ENCODE data around the gene ABCC11. TPM values are rescaled to one million over a fixed set of nuclear protein-coding genes. Genes with fewer than 3 reads are reported as not detected.
A peak's percentile ranks its signal among the peaks of the same experiment; 100 is the strongest.

ABCC11 gene
- total and polyA plus RNA-seq, 2 of the 13 experiments (the other 11 are each of a cell fraction or from before 2014, with no cell fraction given), result 1.0 to 1.4 TPM

- H3K9me3 ChIP-seq (ENCODE audit: low read length), result no peaks in the 10 kb centered on the region
- H3K4me2 ChIP-seq (ENCODE audit: low read depth, low read length), result peak overlapping the region; percentile 77
- peak overlapping the region; percentile 19 for H3K27ac ChIP-seq (ENCODE audit: extremely low read length, insufficient read depth, low read length)
- in situ Hi-C loops (cut with HindIII; ENCODE audit: extremely low pct_ligation_motif_present, low pct_unique_long_range_greater_than_20kb) (no loop called here), intact Hi-C loops (cut with micrococcal nuclease; ENCODE audit: unreplicated experiment) (no loop called here)
- H3K36me3 ChIP-seq (replicated peaks in 1 of 2; ENCODE audit: control insufficient read depth in 1 of 2, insufficient read depth in 2 of 2, low read length in 2 of 2), result no peaks in the 10 kb centered on the region
- no peaks in the 10 kb centered on the region for H4K20me1 ChIP-seq (ENCODE audit: insufficient read depth, low read length)
- H3K79me2 ChIP-seq (ENCODE audit: insufficient read depth, low read length), result no peaks in the 10 kb centered on the region
- no TSS peak for BruUV-seq (replicated peaks)
- ChIA-PET POLR2A (no interaction called here), CTCF (ENCODE audit: low intra/inter-chr PET ratio, low total read pairs) (no interaction called here)
- H3K4me1 ChIP-seq (ENCODE audit: insufficient read depth, low read length), result peaks cover 59% of the 10 kb centered on the region
- WGBS (ENCODE audit: low lambda C conversion rate), result 11% methylated on average over 9 of the region's 9 CpGs
- H3K27me3 ChIP-seq (ENCODE audit: control insufficient read depth in 1 of 2, insufficient read depth in 2 of 2, low read length in 2 of 2), result no peaks in the 10 kb centered on the region
- no peak overlapping the region for H3K9ac ChIP-seq (ENCODE audit: insufficient read depth, low read depth, low read length)
- ATAC-seq (peak; percentile 88), DNase-seq (ENCODE audit: low spot score) (no peak), FAIRE-seq (peak; percentile 80)
- peak overlapping the region; percentile 85 for H2AFZ ChIP-seq (ENCODE audit: low read length)
- H3K4me3 ChIP-seq (replicated peaks in 1 of 3; ENCODE audit: insufficient read depth in 1 of 3, low read depth in 2 of 3, low read length in 3 of 3), result peak overlapping the region in 1 of 3 experiments; percentile 42; a peak in 3 of 6 replicates
- TF ChIP-seq TCF7L2 (IDR thresholded peaks at IDR 0.05; ENCODE audit: low read depth, low read length) (no peak), SOX6 (IDR thresholded peaks at IDR 0.05) (no peak), SOX6 (CRISPR knock-in tag; IDR thresholded peaks at IDR 0.05) (0 out of 2 replicates have a peak, but pooled peaks have one; percentile 9), MTA1 (CRISPR knock-in tag; IDR thresholded peaks at IDR 0.05; ENCODE audit: borderline replicate concordance) (peak; percentile 46; the same call in 1 of the 2 replicates), NFKB2 (CRISPR knock-in tag; IDR thresholded peaks at IDR 0.05; ENCODE audit: borderline replicate concordance) (peak; percentile 29; the same call in 1 of the 2 replicates), ZFY (CRISPR knock-in tag; IDR thresholded peaks at IDR 0.05) (peak; percentile 20; the same call in 1 of the 2 replicates), ZNF687 (CRISPR knock-in tag; IDR thresholded peaks at IDR 0.05) (peak; percentile 77), FOXA1 (IDR thresholded peaks at IDR 0.05) (no peak), FOXA1 (CRISPR knock-in tag; IDR thresholded peaks at IDR 0.05) (0 out of 2 replicates have a peak, but pooled peaks have one; percentile 16), HMGXB4 (CRISPR knock-in tag; IDR thresholded peaks at IDR 0.05; ENCODE audit: borderline replicate concordance in 1 of 2, low read depth in 1 of 2) (0 out of 4 replicates have a peak, but pooled peaks of 1 of the 2 experiments have one; percentile 35), BCL6 (CRISPR knock-in tag; IDR thresholded peaks at IDR 0.05) (0 out of 2 replicates have a peak, but pooled peaks have one; percentile 15), SALL1 (CRISPR knock-in tag; IDR thresholded peaks at IDR 0.05) (peak; percentile 72), ZNF609 (CRISPR knock-in tag; IDR thresholded peaks at IDR 0.05; ENCODE audit: borderline replicate concordance) (peak; percentile 44; the same call in 1 of the 2 replicates), ZNF768 (CRISPR knock-in tag; IDR thresholded peaks at IDR 0.05) (peak; percentile 92)
Observed at GRCh38 chr16:48180868-48181480, 66.4 kb downstream of the ABCC11 start.

Data from HepG2 (cell line).